ENCODE measurements around the gene SAMD4A.
"Not testable (repeated sequence)": the region's sequence is repeated elsewhere in the genome, so short reads cannot be mapped to it uniquely, and the experiment has no call there.

GRCh38 chr14:54624005-54624358, 57.1 kb downstream of the SAMD4A start:
- not testable (repeated sequence) for TF ChIP-seq CTCF, EP300 (IDR thresholded peaks at IDR 0.05)

All from tibial nerve (tissue), 4 donors.